Germinal center (tissue), 1 donor: ENCODE data around the gene CPED1.

Experiments used
- DNase-seq: peaks from one replicate; pipeline ENCODE4 v3.0.0; 2012; ENCODE audit warnings: mixed read lengths, low spot score

Gene CPED1

GRCh38 chr7:121151774-121152221 is 163.3 kb downstream of the CPED1 start:
- no peak for DNase-seq

- DNase-seq: no peak
Observed at GRCh38 chr7:121153411-121153810, 164.9 kb downstream of the CPED1 start.

GRCh38 chr7:121153995-121154394 is 165.5 kb downstream of the CPED1 start:
- no peak for DNase-seq

- no peak for DNase-seq
Observed at GRCh38 chr7:121156825-121157224, 168.3 kb downstream of the CPED1 start.

GRCh38 chr7:121157341-121157751 is 168.8 kb downstream of the CPED1 start:
- no peak for DNase-seq

- no peak for DNase-seq
Observed at GRCh38 chr7:121157885-121158590, 169.5 kb downstream of the CPED1 start.

- no peak for DNase-seq
Observed at GRCh38 chr7:121158665-121159064, 170.2 kb downstream of the CPED1 start.

- no peak for DNase-seq
Observed at GRCh38 chr7:121159553-121159952, 171.0 kb downstream of the CPED1 start.

GRCh38 chr7:121160150-121161008 is 171.9 kb downstream of the CPED1 start:
- DNase-seq: no peak

- DNase-seq: no peak
Observed at GRCh38 chr7:121163699-121164098, 175.2 kb downstream of the CPED1 start.

GRCh38 chr7:121164247-121164646 is 175.7 kb downstream of the CPED1 start:
- DNase-seq: no peak

GRCh38 chr7:121166916-121167315 is 178.4 kb downstream of the CPED1 start:
- no peak for DNase-seq

- no peak for DNase-seq
Observed at GRCh38 chr7:121167971-121168370, 179.5 kb downstream of the CPED1 start.

- no peak for DNase-seq
Observed at GRCh38 chr7:121169469-121169868, 181.0 kb downstream of the CPED1 start.

- DNase-seq: no peak
Observed at GRCh38 chr7:121172484-121172883, 184.0 kb downstream of the CPED1 start.

- DNase-seq: no peak
Observed at GRCh38 chr7:121175826-121176225, 187.3 kb downstream of the CPED1 start.

- no peak for DNase-seq
Observed at GRCh38 chr7:121178452-121178851, 189.9 kb downstream of the CPED1 start.

- DNase-seq: no peak
Observed at GRCh38 chr7:121178869-121179497, 190.5 kb downstream of the CPED1 start.

GRCh38 chr7:121180436-121181063 is 192.0 kb downstream of the CPED1 start:
- peak; percentile 25 for DNase-seq

- no peak for DNase-seq
Observed at GRCh38 chr7:121181357-121181756, 192.8 kb downstream of the CPED1 start.

- DNase-seq: no peak
Observed at GRCh38 chr7:121182281-121182680, 193.8 kb downstream of the CPED1 start.

GRCh38 chr7:121182902-121183301 is 194.4 kb downstream of the CPED1 start:
- no peak for DNase-seq
